Spleen (tissue), 7 donors: ENCODE measurements around the gene EPHA5.

Source experiments
- CTCF ChIP-seq, 11 experiments: fragments of 200-600 bp in 7 of 11; fragments of 450-650 bp in 4 of 11; sonication (generic) in 4 of 11; IDR thresholded peaks in 8 of 11; conservative IDR thresholded peaks in 3 of 11; 1 replicate in 7 of 11; 2 replicates in 4 of 11; pipeline versions ENCODE4 v1.4.0 to v1.8.0; 2016 to 2021; ENCODE audit warnings: antibody characterized with exemption in 11 of 11, inconsistent platforms in 4 of 11, mild to moderate bottlenecking in 1 of 11
- POLR2A ChIP-seq, 3 donors: fragments of 450-650 bp; IDR thresholded peaks; one replicate each; pipeline ENCODE4 v1.5.1; 2017; ENCODE audit warnings: antibody characterized with exemption in 3 of 3, mild to moderate bottlenecking in 1 of 3
- POLR2AphosphoS5 ChIP-seq, 3 donors: sonication (generic); formaldehyde crosslinking; IDR thresholded peaks; one replicate each; pipeline ENCODE4 v1.5.1; 2017; ENCODE audit warnings: antibody characterized with exemption in 3 of 3
- donor health status: DM: no; HTN: no; CAD: no; lungs with moderate emphysema.
- donor health status: DM: no; HTN: no; CAD: no.
- donor health status: DM: no; HTN: no; CAD: no.

- TF ChIP-seq CTCF (IDR thresholded peaks at IDR 0.05 in 8 of 11, conservative IDR thresholded peaks at IDR 0.05 in 3 of 11): no peak
- TF ChIP-seq POLR2AphosphoS5 (IDR thresholded peaks at IDR 0.05): no peak
- TF ChIP-seq POLR2A (IDR thresholded peaks at IDR 0.05): no peak
These were observed 187.9 kb downstream of the EPHA5 start for GRCh38 chr4:65482410-65482809.
